Chondrocyte (in vitro differentiated cells): ENCODE results near the gene CAMK2D. TPM values are rescaled to one million over a fixed set of nuclear protein-coding genes. Genes with fewer than 3 reads are reported as not detected.

Experiments used
- DNase-seq: peaks from one replicate; pipeline ENCODE4 v3.0.0; 2021; ENCODE audit warnings: mixed read lengths, low spot score
- H3K27ac Mint-ChIP-seq: one replicate; pipeline ENCODE4 v1.8.0; 2021; ENCODE audit warnings: mild to moderate bottlenecking, moderate library complexity, mixed read lengths; ENCODE audit not compliant: unreplicated experiment
- H3K27me3 Mint-ChIP-seq: 2 replicates; pipeline ENCODE4 v1.8.0; 2021; ENCODE audit warnings: low read depth, mixed read lengths
- H3K36me3 Mint-ChIP-seq: 2 replicates; pipeline ENCODE4 v1.8.0; 2021; ENCODE audit warnings: low read depth, mixed read lengths
- H3K4me1 Mint-ChIP-seq: 2 replicates; pipeline ENCODE4 v1.8.0; 2021; ENCODE audit warnings: low read depth, mild to moderate bottlenecking, mixed read lengths
- H3K4me3 Mint-ChIP-seq: one replicate; pipeline ENCODE4 v1.8.0; 2021; ENCODE audit warnings: mild to moderate bottlenecking, moderate library complexity, mixed read lengths; ENCODE audit not compliant: unreplicated experiment
- H3K9me3 Mint-ChIP-seq: 2 replicates; pipeline ENCODE4 v1.8.0; 2021; ENCODE audit warnings: low read depth, mixed read lengths
- total RNA-seq: library from RNA; stranded (reverse); gene quantifications from 3 replicates; pipeline ENCODE4 v1.2.1, GENCODE V29; 2021
- TF ChIP-seq, protein P1 (sequence below): fragments of 200-600 bp; sonication (generic); IDR thresholded peaks from 2 replicates; pipeline ENCODE4 v1.5.0; 2021; ENCODE audit warnings: antibody characterized with exemption, mild to moderate bottlenecking, moderate library complexity

CAMK2D gene
- total RNA-seq, 1 donor from 2014 or later = 73.7 TPM

DNA sequence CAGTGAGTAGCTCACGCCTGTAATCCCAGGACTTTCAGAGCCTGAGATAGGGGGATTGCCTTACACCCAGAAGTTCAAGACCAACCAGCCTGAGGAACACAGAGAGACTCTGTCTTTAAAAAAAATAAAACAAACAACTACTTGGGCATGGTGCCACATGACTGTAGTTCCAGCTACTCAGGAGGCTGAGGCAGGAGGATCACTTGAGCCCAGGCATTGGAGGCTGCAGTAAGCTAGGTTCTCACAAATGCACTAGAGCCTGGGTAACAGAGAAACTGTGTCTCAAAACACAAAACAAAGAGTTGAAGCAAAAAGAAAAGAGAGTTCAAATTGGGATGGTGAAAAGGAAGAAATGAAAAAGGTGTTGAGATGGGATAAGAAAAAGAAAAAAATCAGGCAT, 10.8 kb downstream of the CAMK2D start:
- TF ChIP-seq, protein P1, sequence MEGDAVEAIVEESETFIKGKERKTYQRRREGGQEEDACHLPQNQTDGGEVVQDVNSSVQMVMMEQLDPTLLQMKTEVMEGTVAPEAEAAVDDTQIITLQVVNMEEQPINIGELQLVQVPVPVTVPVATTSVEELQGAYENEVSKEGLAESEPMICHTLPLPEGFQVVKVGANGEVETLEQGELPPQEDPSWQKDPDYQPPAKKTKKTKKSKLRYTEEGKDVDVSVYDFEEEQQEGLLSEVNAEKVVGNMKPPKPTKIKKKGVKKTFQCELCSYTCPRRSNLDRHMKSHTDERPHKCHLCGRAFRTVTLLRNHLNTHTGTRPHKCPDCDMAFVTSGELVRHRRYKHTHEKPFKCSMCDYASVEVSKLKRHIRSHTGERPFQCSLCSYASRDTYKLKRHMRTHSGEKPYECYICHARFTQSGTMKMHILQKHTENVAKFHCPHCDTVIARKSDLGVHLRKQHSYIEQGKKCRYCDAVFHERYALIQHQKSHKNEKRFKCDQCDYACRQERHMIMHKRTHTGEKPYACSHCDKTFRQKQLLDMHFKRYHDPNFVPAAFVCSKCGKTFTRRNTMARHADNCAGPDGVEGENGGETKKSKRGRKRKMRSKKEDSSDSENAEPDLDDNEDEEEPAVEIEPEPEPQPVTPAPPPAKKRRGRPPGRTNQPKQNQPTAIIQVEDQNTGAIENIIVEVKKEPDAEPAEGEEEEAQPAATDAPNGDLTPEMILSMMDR = no peak
- peaks cover 38% of the 10 kb centered on the region for H3K4me1 Mint-ChIP-seq
- no peak overlapping the region for H3K27ac Mint-ChIP-seq
- no peaks in the 10 kb centered on the region for H3K27me3 Mint-ChIP-seq
- H3K9me3 Mint-ChIP-seq = no peaks in the 10 kb centered on the region
- H3K4me3 Mint-ChIP-seq = no peak overlapping the region
- no peak for DNase-seq
- H3K36me3 Mint-ChIP-seq = peaks cover 20% of the 10 kb centered on the region

DNA sequence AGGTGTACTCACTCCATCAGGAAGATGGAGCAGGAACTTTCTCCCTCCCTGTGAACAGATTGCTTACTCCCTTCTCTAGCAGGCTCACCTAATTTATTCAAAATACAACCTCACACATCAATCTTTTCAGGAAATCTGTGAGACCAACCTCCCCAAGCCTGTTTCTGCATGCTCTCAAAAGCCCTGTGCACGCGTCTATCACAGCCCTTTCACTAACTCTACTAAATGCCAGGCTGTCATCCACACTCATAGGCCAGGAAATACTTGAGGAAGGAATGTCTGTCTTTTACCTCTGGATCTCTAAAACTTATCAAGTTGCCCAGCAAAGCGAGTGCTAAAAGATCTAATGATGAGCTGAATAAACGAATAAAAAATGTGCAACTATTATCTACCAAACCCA, 11.2 kb downstream of the CAMK2D start:
- no peaks in the 10 kb centered on the region for H3K27me3 Mint-ChIP-seq
- peaks cover 33% of the 10 kb centered on the region for H3K4me1 Mint-ChIP-seq
- H3K9me3 Mint-ChIP-seq = no peaks in the 10 kb centered on the region
- TF ChIP-seq, protein P1 = no peak
- no peak for DNase-seq
- no peak overlapping the region for H3K4me3 Mint-ChIP-seq
- peaks cover 20% of the 10 kb centered on the region for H3K36me3 Mint-ChIP-seq
- H3K27ac Mint-ChIP-seq = no peak overlapping the region

DNA sequence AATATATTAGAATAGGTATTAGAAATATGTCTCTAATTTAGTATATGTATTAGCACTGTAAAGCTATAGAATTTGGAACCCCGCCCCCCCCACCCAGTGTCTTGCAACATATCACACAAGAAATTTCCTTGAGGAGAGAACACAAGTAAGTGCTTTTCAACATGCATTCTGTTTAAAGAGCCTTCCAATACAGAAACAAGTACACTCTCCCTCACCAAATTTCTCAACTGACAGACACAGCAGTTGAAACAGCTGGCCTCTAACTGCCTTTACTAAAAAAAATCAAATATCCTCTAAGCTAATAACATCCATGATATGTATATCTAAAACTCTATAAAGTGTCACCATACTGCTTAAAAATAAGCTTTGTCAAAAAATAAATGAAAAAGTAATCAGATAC, 12.4 kb downstream of the CAMK2D start:
- no peaks in the 10 kb centered on the region for H3K9me3 Mint-ChIP-seq
- peaks cover 28% of the 10 kb centered on the region for H3K4me1 Mint-ChIP-seq
- DNase-seq = no peak
- TF ChIP-seq, protein P1 = no peak
- peaks cover 20% of the 10 kb centered on the region for H3K36me3 Mint-ChIP-seq
- H3K27ac Mint-ChIP-seq = no peak overlapping the region
- H3K27me3 Mint-ChIP-seq = no peaks in the 10 kb centered on the region
- H3K4me3 Mint-ChIP-seq = no peak overlapping the region

DNA sequence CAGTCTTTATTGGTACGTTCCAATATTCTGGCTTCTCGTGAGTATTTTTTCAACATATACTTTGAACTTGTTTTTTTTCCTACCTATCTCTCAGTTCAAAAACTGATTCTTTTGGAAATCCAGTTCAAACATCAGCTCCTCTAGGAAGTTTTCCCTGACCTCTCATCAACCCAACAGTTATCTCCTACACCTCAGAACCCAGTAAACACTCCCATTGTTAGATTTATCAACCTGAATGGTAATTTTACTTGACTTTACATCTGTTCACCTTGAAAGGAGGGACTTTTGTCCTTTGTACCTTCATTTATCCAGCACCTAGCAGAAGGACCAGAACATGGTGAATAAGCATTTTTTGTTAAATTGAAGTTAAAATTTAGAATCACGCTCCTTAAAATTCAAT, 13.6 kb downstream of the CAMK2D start:
- TF ChIP-seq, protein P1 = no peak
- Mint-ChIP-seq H3K27ac (no peak overlapping the region), H3K4me3 (no peak overlapping the region)

DNA sequence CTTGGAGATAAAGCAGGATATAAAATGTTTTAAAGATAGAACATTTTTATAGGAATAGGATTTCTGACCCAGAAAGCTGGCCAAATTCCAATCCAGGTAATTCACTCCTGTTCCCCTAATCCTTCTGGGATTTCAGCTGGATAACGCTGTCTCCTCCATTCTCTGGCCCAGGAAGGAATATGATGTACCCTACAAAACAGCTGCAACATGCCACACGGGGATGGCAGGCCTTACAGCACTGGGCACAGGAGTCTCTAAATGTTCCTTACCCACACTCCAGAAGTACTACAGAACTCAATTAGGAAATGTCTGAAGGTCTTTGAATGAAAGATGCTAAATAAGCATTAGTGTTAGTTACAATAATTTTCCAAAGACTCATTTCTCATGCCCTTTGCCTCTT, 15.8 kb downstream of the CAMK2D start:
- Mint-ChIP-seq H3K4me3 (no peak overlapping the region), H3K27ac (no peak overlapping the region), H3K4me1 (peaks cover 22% of the 10 kb centered on the region), H3K9me3 (no peaks in the 10 kb centered on the region), H3K27me3 (no peaks in the 10 kb centered on the region), H3K36me3 (peaks cover 15% of the 10 kb centered on the region)
- no peak for DNase-seq
- TF ChIP-seq, protein P1 = no peak

More for the DNA sequence above, 13.6 kb downstream of the CAMK2D start:
- no peaks in the 10 kb centered on the region for H3K9me3 Mint-ChIP-seq
- DNase-seq = no peak
- peaks cover 27% of the 10 kb centered on the region for H3K4me1 Mint-ChIP-seq
- peaks cover 20% of the 10 kb centered on the region for H3K36me3 Mint-ChIP-seq
- no peaks in the 10 kb centered on the region for H3K27me3 Mint-ChIP-seq
